ENCODE data around the gene ZDHHC7. TPM values are rescaled to one million over a fixed set of nuclear protein-coding genes. Genes with fewer than 3 reads are reported as not detected.

ZDHHC7 gene
- total RNA-seq, 2 experiments from 2014 or later, result 22.5 to 24.3 TPM

GRCh38 chr16:84988328-84989080 is 22.8 kb downstream of the ZDHHC7 start:
- Histone ChIP-seq H3K4me3 (ENCODE audit: low read depth, low read length, poor library complexity, severe bottlenecking) (no peak overlapping the region), H2AFZ (ENCODE audit: low read length) (no peak overlapping the region), H4K20me1 (ENCODE audit: insufficient read depth, low read length) (no peaks in the 10 kb centered on the region), H3K79me2 (ENCODE audit: insufficient read depth, low read depth, low read length) (no peaks in the 10 kb centered on the region), H3K9me3 (ENCODE audit: low read length) (no peaks in the 10 kb centered on the region), H3K27ac (ENCODE audit: low read depth, low read length, poor library complexity, severe bottlenecking) (no peak overlapping the region), H3K4me2 (ENCODE audit: low read length) (no peak overlapping the region), H3K9me2 (ENCODE audit: insufficient read depth, low read length) (no peaks in the 10 kb centered on the region), H3K4me1 (ENCODE audit: insufficient read depth, low read length, poor library complexity, severe bottlenecking) (no peaks in the 10 kb centered on the region), H3K36me3 (ENCODE audit: insufficient read depth, low read length) (peaks cover 67% of the 10 kb centered on the region)
- ChIA-PET POLR2A (interaction anchor here (0.6 kb wide), 1 partner anchor 30 kb away, joined by 4 read pairs; no protein-coding TSS in a partner anchor), CTCF (ENCODE audit: unreplicated experiment) (interaction anchor here (0.9 kb wide), 1 partner anchor 156 kb away, joined by 5 read pairs; no protein-coding TSS in a partner anchor)
- no TSS peak for BruUV-seq (replicated peaks)
- intact Hi-C loops (cut with micrococcal nuclease; ENCODE audit: unreplicated experiment), result no loop called here
- TF ChIP-seq EZH2phosphoT487 (IDR thresholded peaks at IDR 0.05; ENCODE audit: borderline replicate concordance, low read depth, low read length) (no peak), CTCF (conservative IDR thresholded peaks at IDR 0.05; ENCODE audit: low read length) (peak; percentile 38; the same call in 1 of the 2 replicates)
- DNase-seq (ENCODE audit: low spot score), result no peak

DNA sequence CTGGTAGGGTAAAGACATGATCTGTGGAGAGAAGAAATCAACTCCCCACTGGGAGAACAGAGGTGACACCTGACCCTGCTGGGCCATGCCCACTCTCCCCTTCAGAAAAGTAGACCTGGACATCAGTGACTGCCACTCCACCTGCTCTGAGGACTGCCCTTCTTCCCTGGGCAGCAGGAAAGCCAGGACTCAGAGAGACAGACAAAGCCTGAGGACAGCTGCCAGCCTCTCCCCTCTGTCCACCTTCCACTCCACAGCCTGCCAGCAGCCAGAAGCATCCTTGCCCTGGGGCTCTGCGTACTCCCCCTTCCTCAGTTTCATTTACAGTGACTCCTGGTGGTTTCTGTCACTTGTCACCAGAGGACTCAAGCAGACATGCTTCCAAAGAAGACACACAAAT is 24.5 kb downstream of the ZDHHC7 start:
- intact Hi-C loops (cut with micrococcal nuclease; ENCODE audit: unreplicated experiment), result no loop called here
- POLR2A ChIA-PET, result no interaction called here

More for the DNA sequence above, 24.5 kb downstream of the ZDHHC7 start:
- H3K27ac ChIP-seq (ENCODE audit: low read depth, low read length, poor library complexity, severe bottlenecking), result no peak overlapping the region
- BruUV-seq (replicated peaks), result no TSS peak
- H3K36me3 ChIP-seq (ENCODE audit: insufficient read depth, low read length), result peaks cover 67% of the 10 kb centered on the region
- TF ChIP-seq EZH2phosphoT487 (IDR thresholded peaks at IDR 0.05; ENCODE audit: borderline replicate concordance, low read depth, low read length) (no peak), CTCF (conservative IDR thresholded peaks at IDR 0.05; ENCODE audit: low read length) (no peak)
- CTCF ChIA-PET (ENCODE audit: unreplicated experiment), result no interaction called here
- H3K4me1 ChIP-seq (ENCODE audit: insufficient read depth, low read length, poor library complexity, severe bottlenecking), result no peaks in the 10 kb centered on the region
- no peak overlapping the region for H3K4me2 ChIP-seq (ENCODE audit: low read length)
- H4K20me1 ChIP-seq (ENCODE audit: insufficient read depth, low read length), result no peaks in the 10 kb centered on the region
- H3K9me2 ChIP-seq (ENCODE audit: insufficient read depth, low read length), result no peaks in the 10 kb centered on the region
- H3K9me3 ChIP-seq (ENCODE audit: low read length), result no peaks in the 10 kb centered on the region
- no peak overlapping the region for H2AFZ ChIP-seq (ENCODE audit: low read length)
- DNase-seq (ENCODE audit: low spot score), result no peak
- H3K79me2 ChIP-seq (ENCODE audit: insufficient read depth, low read depth, low read length), result no peaks in the 10 kb centered on the region
- no peak overlapping the region for H3K4me3 ChIP-seq (ENCODE audit: low read depth, low read length, poor library complexity, severe bottlenecking)
